SK-N-SH (cell line): Measurements from ENCODE around the gene PIP4K2C. TPM values are rescaled to one million over a fixed set of nuclear protein-coding genes. Genes with fewer than 3 reads are reported as not detected.

ENCODE experiments used
- CTCF ChIA-PET: fragments of 300-600, 350-600 bp; formaldehyde crosslinking; extraction: SDS; loops from one replicate; lab custom pipeline; 2021; lab: Yijun Ruan, JAX
- POLR2A ChIA-PET: fragments of 350-600 bp; sonication (Branson Sonifier 250); formaldehyde crosslinking; extraction: SDS; loops from one replicate; lab custom pipeline; 2020; ENCODE audit warnings: antibody characterized with exemption, inconsistent platforms; lab: Yijun Ruan, JAX
- DNase-seq: peaks from one replicate; pipeline ENCODE4 v3.0.0; 2012
- H2AFZ ChIP-seq: fragments of 200-600 bp; sonication (generic); 2 replicates; pipeline ENCODE4 v1.8.1; 2016; ENCODE audit warnings: antibody characterized with exemption, mild to moderate bottlenecking, low read depth
- H3F3A ChIP-seq: fragments of 200-600 bp; sonication (generic); replicated peaks from 2 replicates; pipeline ENCODE3; 2016; ENCODE audit warnings: antibody characterized with exemption, mild to moderate bottlenecking; ENCODE audit not compliant: insufficient read depth
- H3K27ac ChIP-seq, 2 experiments: fragments of 200-500 bp in 1 of 2; fragments of 200-600 bp in 1 of 2; sonication (Bioruptor generic) in 1 of 2; sonication (generic), shearing (Covaris generic) in 1 of 2; 2 replicates each; pipeline versions ENCODE4 v1.5.1 to v1.6.1; 2014 to 2016; ENCODE audit warnings: low read depth in 2 of 2, inconsistent platforms in 1 of 2, low read length in 1 of 2, mild to moderate bottlenecking in 1 of 2, mixed read lengths in 1 of 2
- H3K27me3 ChIP-seq: fragments of 200-600 bp; sonication (generic), shearing (Covaris generic); 2 replicates; pipeline ENCODE4 v1.6.1; 2016; ENCODE audit warnings: mixed run types; ENCODE audit not compliant: insufficient read depth
- H3K36me3 ChIP-seq, 2 experiments: fragments of 200-500 bp in 1 of 2; fragments of 200-600 bp in 1 of 2; sonication (Bioruptor generic) in 1 of 2; sonication (generic) in 1 of 2; replicated peaks in 1 of 2; 2 replicates each; pipeline versions ENCODE3 to v1.5.1; 2014 to 2016; ENCODE audit warnings: low read length in 1 of 2, mild to moderate bottlenecking in 1 of 2; ENCODE audit not compliant: insufficient read depth in 2 of 2, control insufficient read depth in 1 of 2
- H3K4me1 ChIP-seq, 2 experiments: fragments of 200-500 bp in 1 of 2; fragments of 200-600 bp in 1 of 2; sonication (Bioruptor generic) in 1 of 2; sonication (generic), shearing (Covaris generic) in 1 of 2; 2 replicates each; pipeline versions ENCODE4 v1.5.1 to v1.6.1; 2014 to 2016; ENCODE audit warnings: low read depth in 1 of 2, low read length in 1 of 2, mixed run types in 1 of 2; ENCODE audit not compliant: insufficient read depth in 2 of 2, control insufficient read depth in 1 of 2
- H3K4me2 ChIP-seq: fragments of 200-600 bp; sonication (generic), shearing (Covaris generic); 2 replicates; pipeline ENCODE4 v1.6.1; 2017; ENCODE audit warnings: mixed run types
- H3K4me3 ChIP-seq, 2 experiments: fragments of 200-500 bp in 1 of 2; fragments of 200-600 bp in 1 of 2; sonication (Bioruptor generic) in 1 of 2; sonication (generic), shearing (Covaris generic) in 1 of 2; 2 replicates each; pipeline versions ENCODE4 v1.5.1 to v1.8.1; 2014 to 2016; ENCODE audit warnings: low read depth in 2 of 2, inconsistent platforms in 1 of 2, low read length in 1 of 2, mild to moderate bottlenecking in 1 of 2, mixed read lengths in 1 of 2, moderate library complexity in 1 of 2
- H3K79me2 ChIP-seq: fragments of 200-600 bp; sonication (generic); 2 replicates; pipeline ENCODE4 v1.8.1; 2017; ENCODE audit warnings: mild to moderate bottlenecking; ENCODE audit not compliant: insufficient read depth
- H3K9ac ChIP-seq: fragments of 200-600 bp; sonication (generic); 2 replicates; pipeline ENCODE4 v1.6.1; 2017; ENCODE audit warnings: mixed run types
- H3K9me2 ChIP-seq: fragments of 200-600 bp; sonication (generic); 2 replicates; pipeline ENCODE4 v1.6.1; 2017; ENCODE audit warnings: mixed run types
- H3K9me3 ChIP-seq: fragments of 200-600 bp; sonication (generic); 2 replicates; pipeline ENCODE4 v1.6.1; 2017; ENCODE audit warnings: mixed run types, mild to moderate bottlenecking, moderate library complexity
- H4K20me1 ChIP-seq: fragments of 200-600 bp; sonication (generic); 2 replicates; pipeline ENCODE4 v1.6.1; 2017; ENCODE audit warnings: mild to moderate bottlenecking, mixed run types; ENCODE audit not compliant: insufficient read depth
- CTCF ChIP-seq: fragments of 200-600 bp; sonication (generic); IDR thresholded peaks from 2 replicates; pipeline ENCODE4 v1.6.1; 2017; ENCODE audit warnings: antibody characterized with exemption, mild to moderate bottlenecking, moderate library complexity
- FOXJ3 ChIP-seq: sonication (generic); formaldehyde crosslinking; IDR thresholded peaks from 2 replicates; pipeline ENCODE4 v1.5.1; 2020; ENCODE audit warnings: mild to moderate bottlenecking, missing genetic modification reagents
- MXI1 ChIP-seq: IDR thresholded peaks from 2 replicates; pipeline ENCODE4 v1.6.1; 2012; ENCODE audit warnings: mild to moderate bottlenecking, low read depth, low read length, improper control_type of control experiment
- POLR2AphosphoS5 ChIP-seq: IDR thresholded peaks from 2 replicates; pipeline ENCODE4 v1.6.1; 2012; ENCODE audit warnings: low read depth, low read length
- RAD21 ChIP-seq: IDR thresholded peaks from 2 replicates; pipeline ENCODE4 v1.6.1; 2012; ENCODE audit warnings: mild to moderate bottlenecking, low read length
- RFX5 ChIP-seq: IDR thresholded peaks from 2 replicates; pipeline ENCODE4 v1.6.1; 2012; ENCODE audit warnings: mild to moderate bottlenecking, improper control_type of control experiment, low read length
- WGBS: methylation state at CpG from one replicate; pipeline ENCODE4 v1.1.6; 2017; ENCODE audit warnings: low lambda C conversion rate; 5-methylcytosine and 5-hydroxymethylcytosine counted together
- polyA plus RNA-seq, 3 experiments: library from polyadenylated mRNA; depleted of rRNA; stranded (reverse); fragments of >200 nt; gene quantifications; 2 replicates each; pipeline ENCODE4 v1.2.3, GENCODE V29; 2012
- TF ChIP-seq, protein P1 (sequence below): fragments of 150-350 bp; IDR thresholded peaks from 2 replicates; pipeline ENCODE4 v1.6.1; 2017; ENCODE audit warnings: antibody characterized with exemption, low read length, low read depth, borderline replicate concordance
- TF ChIP-seq, protein P2 (sequence below): IDR thresholded peaks from 2 replicates; pipeline ENCODE4 v1.4.0; 2012; ENCODE audit warnings: low read depth, borderline replicate concordance

The PIP4K2C gene
- polyA plus RNA-seq, 1 of the 3 experiments (the other 2 are of a cell fraction), result 34.2 TPM

- Histone ChIP-seq H3K9me2 (no peaks in the 10 kb centered on the region), H3K9ac (no peak overlapping the region), H3K27me3 (no peaks in the 10 kb centered on the region), H3K4me2 (no peak overlapping the region), H3K4me1 (peaks cover 0 to 8% of the 10 kb centered on the region in 2 experiments; a peak in 1 of 4 replicates), H3K36me3 (peaks cover 0 to 28% of the 10 kb centered on the region in 2 experiments), H3K4me3 (no peak overlapping the region), H4K20me1 (no peaks in the 10 kb centered on the region), H3K9me3 (no peaks in the 10 kb centered on the region), H2AFZ (no peak overlapping the region)
- 94% methylated on average over 16 of the region's 16 CpGs for WGBS
- TF ChIP-seq RFX5 (no peak), MXI1 (no peak), FOXJ3 (CRISPR knock-in tag) (no peak), CTCF (no peak), POLR2AphosphoS5 (no peak)
- TF ChIP-seq, protein P1, sequence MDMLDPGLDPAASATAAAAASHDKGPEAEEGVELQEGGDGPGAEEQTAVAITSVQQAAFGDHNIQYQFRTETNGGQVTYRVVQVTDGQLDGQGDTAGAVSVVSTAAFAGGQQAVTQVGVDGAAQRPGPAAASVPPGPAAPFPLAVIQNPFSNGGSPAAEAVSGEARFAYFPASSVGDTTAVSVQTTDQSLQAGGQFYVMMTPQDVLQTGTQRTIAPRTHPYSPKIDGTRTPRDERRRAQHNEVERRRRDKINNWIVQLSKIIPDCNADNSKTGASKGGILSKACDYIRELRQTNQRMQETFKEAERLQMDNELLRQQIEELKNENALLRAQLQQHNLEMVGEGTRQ, result no peak
- TF ChIP-seq, all 33 proteins: peak for 0
- POLR2A ChIA-PET, result interaction anchor here (0.8 to 1.1 kb wide), 2 partner anchors 11 to 14 kb away, joined by 3 read pairs; no protein-coding TSS in a partner anchor
- DNase-seq, result no peak
- Histone ChIP-seq H3K27ac (no peak overlapping the region), H3K79me2 (no peaks in the 10 kb centered on the region), H3F3A (peaks cover 4% of the 10 kb centered on the region)
- CTCF ChIA-PET, result interaction anchor here (2.4 to 11.0 kb wide), 5 partner anchors 9 to 117 kb away, joined by 11 to 298 read pairs (median 45); partner anchors contain the start of genes ARHGEF25, B4GALNT1 and PIP4K2C
These were observed 28.0 kb downstream of the PIP4K2C start for GRCh38 chr12:57618966-57619433.

GRCh38 chr12:57619434-57620244, 28.6 kb downstream of the PIP4K2C start:
- POLR2A ChIA-PET, result interaction anchor here (0.8 to 1.9 kb wide), 5 partner anchors 11 to 36 kb away, joined by 3 to 6 read pairs (median 3); partner anchors contain the start of gene PIP4K2C
- TF ChIP-seq, protein P2, sequence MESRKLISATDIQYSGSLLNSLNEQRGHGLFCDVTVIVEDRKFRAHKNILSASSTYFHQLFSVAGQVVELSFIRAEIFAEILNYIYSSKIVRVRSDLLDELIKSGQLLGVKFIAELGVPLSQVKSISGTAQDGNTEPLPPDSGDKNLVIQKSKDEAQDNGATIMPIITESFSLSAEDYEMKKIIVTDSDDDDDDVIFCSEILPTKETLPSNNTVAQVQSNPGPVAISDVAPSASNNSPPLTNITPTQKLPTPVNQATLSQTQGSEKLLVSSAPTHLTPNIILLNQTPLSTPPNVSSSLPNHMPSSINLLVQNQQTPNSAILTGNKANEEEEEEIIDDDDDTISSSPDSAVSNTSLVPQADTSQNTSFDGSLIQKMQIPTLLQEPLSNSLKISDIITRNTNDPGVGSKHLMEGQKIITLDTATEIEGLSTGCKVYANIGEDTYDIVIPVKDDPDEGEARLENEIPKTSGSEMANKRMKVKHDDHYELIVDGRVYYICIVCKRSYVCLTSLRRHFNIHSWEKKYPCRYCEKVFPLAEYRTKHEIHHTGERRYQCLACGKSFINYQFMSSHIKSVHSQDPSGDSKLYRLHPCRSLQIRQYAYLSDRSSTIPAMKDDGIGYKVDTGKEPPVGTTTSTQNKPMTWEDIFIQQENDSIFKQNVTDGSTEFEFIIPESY, result no peak
- no peak for TF ChIP-seq RAD21

More at GRCh38 chr12:57619434-57620244, 28.6 kb downstream of the PIP4K2C start:
- no peak overlapping the region for H3K27ac ChIP-seq
- H3K4me3 ChIP-seq, result no peak overlapping the region
- H2AFZ ChIP-seq, result no peak overlapping the region
- H3K9ac ChIP-seq, result no peak overlapping the region
- DNase-seq, result no peak
- H3K27me3 ChIP-seq, result no peaks in the 10 kb centered on the region
- peaks cover 4% of the 10 kb centered on the region for H3F3A ChIP-seq
- no peaks in the 10 kb centered on the region for H3K9me3 ChIP-seq
- H3K4me1 ChIP-seq, result peaks cover 0 to 7% of the 10 kb centered on the region in 2 experiments; a peak in 1 of 4 replicates
- CTCF ChIA-PET, result interaction anchor here (1.1 to 11.0 kb wide), 11 partner anchors 9 to 381 kb away, joined by 3 to 298 read pairs (median 5); partner anchors contain the start of genes ARHGEF25, B4GALNT1, DTX3 and PIP4K2C
- WGBS, result 94% methylated on average over 17 of the region's 46 CpGs
- no peak overlapping the region for H3K4me2 ChIP-seq
- H3K36me3 ChIP-seq, result peaks cover 0 to 22% of the 10 kb centered on the region in 2 experiments
- no peaks in the 10 kb centered on the region for H3K79me2 ChIP-seq
- H3K9me2 ChIP-seq, result no peaks in the 10 kb centered on the region
- no peaks in the 10 kb centered on the region for H4K20me1 ChIP-seq
